ENCODE data around the gene PRPF6.

GRCh38 chr20:63978319-63979228 is 2.4 kb upstream of the PRPF6 start:
- TF ChIP-seq CTCF (conservative IDR thresholded peaks at IDR 0.05): no peak
- no peak for TF ChIP-seq EZH2 (IDR thresholded peaks at IDR 0.05; ENCODE audit: low read depth)

Data from PC-9 (cell line).